Neutrophil (primary cell): ENCODE results near the gene TMED1.
A peak's percentile ranks its signal among the peaks of the same experiment; 100 is the strongest.
"Not testable (repeated sequence)": the region's sequence is repeated elsewhere in the genome, so short reads cannot be mapped to it uniquely, and the experiment has no call there.

ENCODE experiments used
- H3K27ac ChIP-seq: fragments of 200-600 bp; sonication (generic); 2 replicates; pipeline ENCODE4 v1.5.1; 2016; ENCODE audit warnings: mild to moderate bottlenecking, moderate library complexity
- H3K27me3 ChIP-seq: fragments of 200-600 bp; sonication (generic); 2 replicates; pipeline ENCODE4 v1.6.0; 2016; ENCODE audit warnings: mild to moderate bottlenecking
- H3K36me3 ChIP-seq: fragments of 200-600 bp; sonication (generic); 2 replicates; pipeline ENCODE4 v1.5.1; 2017
- H3K4me1 ChIP-seq, 2 experiments: fragments of 200-600 bp in 1 of 2; sonication (generic) in 1 of 2; 1 replicate in 1 of 2; 2 replicates in 1 of 2; pipeline versions ENCODE4 v1.5.1 to v1.6.1; 2013 to 2016; ENCODE audit warnings: low read depth in 1 of 2, low read length in 1 of 2, mild to moderate bottlenecking in 1 of 2, moderate library complexity in 1 of 2; ENCODE audit not compliant: control insufficient read depth in 1 of 2, insufficient read depth in 1 of 2
- H3K4me3 ChIP-seq, 2 experiments: fragments of 200-600 bp in 1 of 2; sonication (generic) in 1 of 2; 1 replicate in 1 of 2; 2 replicates in 1 of 2; pipeline ENCODE4 v1.5.1; 2013 to 2016; ENCODE audit warnings: low read depth in 1 of 2, low read length in 1 of 2, mild to moderate bottlenecking in 1 of 2, moderate library complexity in 1 of 2
- H3K9me3 ChIP-seq: fragments of 200-600 bp; sonication (generic); 2 replicates; pipeline ENCODE4 v1.5.1; 2016
- TF ChIP-seq, protein P1 (sequence below): fragments of 200-600 bp; sonication (generic); IDR thresholded peaks from 2 replicates; pipeline ENCODE4 v1.5.1; 2016; ENCODE audit warnings: antibody characterized with exemption

The TMED1 gene

DNA sequence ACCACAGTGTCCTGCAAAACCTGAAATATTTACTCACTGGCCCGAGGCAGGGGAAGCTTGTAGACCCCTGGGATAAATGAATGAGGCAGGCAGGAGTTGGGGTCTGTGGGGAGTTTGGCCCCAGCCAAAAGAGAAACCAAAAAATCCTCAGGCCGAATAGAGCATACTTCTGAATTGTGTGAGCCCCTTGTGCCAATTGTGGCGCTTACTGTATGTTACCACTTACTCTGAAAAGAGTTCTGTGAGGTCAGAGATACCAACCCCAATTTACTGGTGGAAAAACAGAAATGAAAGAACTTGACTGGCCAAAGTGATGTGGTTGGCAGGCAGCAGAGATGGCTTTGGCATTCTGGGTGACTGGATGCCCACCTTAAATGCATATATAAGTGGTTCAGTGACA, 42.2 kb upstream of the TMED1 start:
- Histone ChIP-seq H3K4me3 (no peak overlapping the region), H3K27me3 (peaks cover 5% of the 10 kb centered on the region), H3K4me1 (peaks cover 0 to 4% of the 10 kb centered on the region in 2 experiments), H3K9me3 (no peaks in the 10 kb centered on the region), H3K27ac (no peak overlapping the region), H3K36me3 (peaks cover 3% of the 10 kb centered on the region)
- TF ChIP-seq, protein P1, sequence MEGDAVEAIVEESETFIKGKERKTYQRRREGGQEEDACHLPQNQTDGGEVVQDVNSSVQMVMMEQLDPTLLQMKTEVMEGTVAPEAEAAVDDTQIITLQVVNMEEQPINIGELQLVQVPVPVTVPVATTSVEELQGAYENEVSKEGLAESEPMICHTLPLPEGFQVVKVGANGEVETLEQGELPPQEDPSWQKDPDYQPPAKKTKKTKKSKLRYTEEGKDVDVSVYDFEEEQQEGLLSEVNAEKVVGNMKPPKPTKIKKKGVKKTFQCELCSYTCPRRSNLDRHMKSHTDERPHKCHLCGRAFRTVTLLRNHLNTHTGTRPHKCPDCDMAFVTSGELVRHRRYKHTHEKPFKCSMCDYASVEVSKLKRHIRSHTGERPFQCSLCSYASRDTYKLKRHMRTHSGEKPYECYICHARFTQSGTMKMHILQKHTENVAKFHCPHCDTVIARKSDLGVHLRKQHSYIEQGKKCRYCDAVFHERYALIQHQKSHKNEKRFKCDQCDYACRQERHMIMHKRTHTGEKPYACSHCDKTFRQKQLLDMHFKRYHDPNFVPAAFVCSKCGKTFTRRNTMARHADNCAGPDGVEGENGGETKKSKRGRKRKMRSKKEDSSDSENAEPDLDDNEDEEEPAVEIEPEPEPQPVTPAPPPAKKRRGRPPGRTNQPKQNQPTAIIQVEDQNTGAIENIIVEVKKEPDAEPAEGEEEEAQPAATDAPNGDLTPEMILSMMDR, result no peak

DNA sequence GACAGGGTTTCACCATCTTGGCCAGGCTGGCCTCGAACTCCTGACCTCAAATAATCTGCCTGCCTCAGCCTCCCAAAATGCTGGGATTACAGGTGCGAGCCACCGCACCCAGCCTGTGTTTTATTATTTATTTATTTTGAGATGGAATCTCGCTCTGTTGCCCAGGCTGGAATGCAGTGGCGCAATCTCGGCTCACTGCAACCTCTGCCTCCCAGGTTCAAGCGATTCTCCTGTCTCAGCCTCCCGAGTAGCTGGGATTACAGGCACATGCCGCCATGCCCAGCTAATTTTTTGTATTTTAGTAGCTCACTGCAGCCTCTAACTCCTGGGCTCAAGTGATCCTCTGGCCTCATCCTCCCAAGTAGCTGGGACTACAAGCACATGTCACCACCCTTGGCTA, 41.6 kb upstream of the TMED1 start:
- not testable (repeated sequence) for H3K27ac ChIP-seq, H3K36me3 ChIP-seq, H3K4me1 ChIP-seq, H3K9me3 ChIP-seq, H3K4me3 ChIP-seq
- peaks cover 12% of the 10 kb centered on the region for H3K27me3 ChIP-seq

DNA sequence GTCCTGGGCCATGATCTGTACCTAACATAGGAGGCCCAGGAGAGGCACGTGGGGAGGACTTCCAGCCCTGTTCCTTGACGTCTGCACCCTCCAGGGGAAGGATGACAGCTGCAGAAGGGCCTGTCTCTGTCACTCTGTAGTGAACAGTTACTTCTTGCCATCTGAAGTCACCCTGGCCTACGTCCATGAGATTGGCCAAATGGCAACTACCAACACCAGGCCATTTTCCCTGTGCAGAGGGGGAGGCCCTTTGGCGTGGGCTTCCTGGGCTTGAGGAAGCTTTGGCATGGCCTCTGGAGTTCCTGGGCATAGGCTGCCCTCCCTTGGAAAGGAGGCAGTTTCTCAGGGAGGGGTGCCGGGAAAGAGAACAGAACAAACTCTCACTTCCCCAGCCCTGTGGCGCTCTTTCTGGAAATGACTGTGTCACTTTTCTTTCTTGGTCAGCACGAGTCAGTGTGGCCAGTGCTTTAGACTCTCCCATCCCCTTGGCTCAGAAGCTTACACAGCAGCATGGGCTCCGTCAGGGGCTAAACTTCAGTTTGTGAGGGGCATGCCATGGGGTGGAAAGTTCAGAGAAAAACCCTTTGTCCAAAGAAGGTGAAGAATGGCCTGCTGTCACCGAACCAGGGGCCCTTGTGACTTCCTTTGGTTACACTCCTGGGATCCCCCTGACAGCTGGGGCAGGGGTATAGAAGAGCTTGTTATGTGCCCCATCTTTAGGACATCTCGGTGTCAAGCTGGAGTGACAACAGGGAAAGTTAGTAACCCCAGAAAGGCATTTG, 40.6 kb upstream of the TMED1 start:
- Histone ChIP-seq H3K4me3 (no peak overlapping the region), H3K27me3 (peaks cover 21% of the 10 kb centered on the region), H3K9me3 (no peaks in the 10 kb centered on the region), H3K27ac (no peak overlapping the region), H3K36me3 (peaks cover 3% of the 10 kb centered on the region), H3K4me1 (peaks cover 12 to 15% of the 10 kb centered on the region in 2 experiments)
- TF ChIP-seq, protein P1, result no peak

DNA sequence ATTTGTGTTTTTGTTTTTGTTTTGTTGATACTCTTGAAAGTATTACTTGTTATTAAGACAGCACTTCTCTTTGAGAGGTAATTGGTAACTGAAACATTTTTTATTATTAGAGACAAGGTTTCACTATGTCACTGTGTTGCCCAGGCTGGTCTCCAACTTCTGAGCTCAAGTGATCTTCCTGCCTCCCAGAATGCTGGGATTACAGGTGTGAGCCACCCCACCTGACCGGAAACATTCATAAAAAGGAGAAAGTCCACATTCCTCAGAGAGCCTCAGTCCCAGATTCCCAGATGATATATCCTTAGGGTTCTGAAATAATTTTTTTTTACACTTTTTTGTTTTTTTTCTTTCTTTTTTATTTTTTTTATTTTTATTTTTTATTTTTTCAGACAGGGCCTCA, 38.0 kb upstream of the TMED1 start:
- TF ChIP-seq, protein P1, result no peak
- H3K4me3 ChIP-seq, result no peak overlapping the region
- peaks cover 21% of the 10 kb centered on the region for H3K27me3 ChIP-seq
- H3K9me3 ChIP-seq, result no peaks in the 10 kb centered on the region
- H3K36me3 ChIP-seq, result peaks cover 16% of the 10 kb centered on the region
- H3K27ac ChIP-seq, result no peak overlapping the region
- peaks cover 14 to 20% of the 10 kb centered on the region in 2 experiments for H3K4me1 ChIP-seq

DNA sequence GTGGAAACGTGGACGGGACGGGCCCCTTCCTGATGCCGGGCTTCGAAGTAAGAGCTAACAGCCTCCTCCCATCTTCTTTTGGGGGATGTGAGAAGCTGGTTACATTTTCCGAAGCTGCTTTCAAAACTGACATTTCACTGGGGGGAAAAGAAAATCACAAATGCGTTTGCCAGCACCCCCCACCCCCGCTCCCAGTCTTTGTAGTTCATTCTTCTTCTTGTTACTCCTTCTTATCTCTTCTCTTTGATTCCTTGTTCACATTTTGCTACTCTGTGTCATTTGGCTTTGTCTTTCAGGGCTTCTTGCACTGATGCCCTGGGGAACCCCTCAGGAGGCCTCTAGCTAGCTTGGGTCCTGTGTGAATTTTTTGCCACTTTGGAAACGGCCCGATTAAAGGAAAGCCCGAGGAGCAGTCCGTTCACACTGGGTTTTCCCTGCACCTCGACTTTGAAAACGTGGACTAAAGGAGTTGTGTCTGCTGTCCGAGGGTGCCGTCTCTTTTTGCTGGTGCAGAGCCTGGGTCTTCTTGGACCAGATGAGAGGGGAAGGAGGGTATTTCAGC, 36.6 kb upstream of the TMED1 start:
- Histone ChIP-seq H3K9me3 (no peaks in the 10 kb centered on the region), H3K27ac (no peak overlapping the region), H3K36me3 (peaks cover 29% of the 10 kb centered on the region), H3K4me1 (peaks cover 12 to 20% of the 10 kb centered on the region in 2 experiments), H3K4me3 (peak overlapping the region; percentile 57 to 62), H3K27me3 (peaks cover 21% of the 10 kb centered on the region)
- TF ChIP-seq, protein P1, result no peak
